Keratinocyte (primary cell): Measurements from ENCODE around the gene RBM10. TPM values are rescaled to one million over a fixed set of nuclear protein-coding genes. Genes with fewer than 3 reads are reported as not detected.

Experiments
- DNase-seq: peaks from one replicate; pipeline ENCODE4 v3.0.0-alpha.2; 2011; ENCODE audit warnings: low read depth, missing footprints, low spot score
- FAIRE-seq: peaks from 2 replicates; lab custom pipeline; 2011; peaks lifted over from hg19 to GRCh38; lab: Jason Lieb, UNC
- H2AFZ ChIP-seq: 2 replicates; pipeline ENCODE4 v1.6.0; 2012; ENCODE audit warnings: low read length, control low read depth, inconsistent platforms; ENCODE audit not compliant: control insufficient read depth
- H3K27ac ChIP-seq: 2 replicates; pipeline ENCODE4 v1.5.1; 2011; ENCODE audit warnings: low read length; ENCODE audit not compliant: control insufficient read depth, insufficient read depth
- H3K27me3 ChIP-seq: 3 replicates; pipeline ENCODE4 v1.6.0; 2011; ENCODE audit warnings: low read length; ENCODE audit not compliant: control insufficient read depth, insufficient read depth; ENCODE audit errors: extremely low read depth
- H3K36me3 ChIP-seq, 2 experiments: 2 replicates in 1 of 2; 3 replicates in 1 of 2; pipeline ENCODE4 v1.5.1; 2011; ENCODE audit warnings: low read length in 2 of 2, mild to moderate bottlenecking in 1 of 2; ENCODE audit not compliant: control insufficient read depth in 2 of 2, insufficient read depth in 2 of 2; ENCODE audit errors: extremely low read depth in 1 of 2
- H3K4me1 ChIP-seq: 3 replicates; pipeline ENCODE4 v1.5.1; 2011; ENCODE audit warnings: low read length; ENCODE audit not compliant: control insufficient read depth, insufficient read depth; ENCODE audit errors: extremely low read depth
- H3K4me2 ChIP-seq: 3 replicates; pipeline ENCODE4 v1.6.0; 2011; ENCODE audit warnings: low read depth, low read length; ENCODE audit not compliant: control insufficient read depth, insufficient read depth; ENCODE audit errors: extremely low read depth
- H3K4me3 ChIP-seq, 3 experiments: fragments of 200-600 bp in 1 of 3; sonication (generic) in 1 of 3; 2 replicates in 2 of 3; 3 replicates in 1 of 3; pipeline ENCODE4 v1.5.1; 2011 to 2016; ENCODE audit warnings: low read length in 3 of 3, mild to moderate bottlenecking in 3 of 3, control low read depth in 2 of 3, inconsistent platforms in 1 of 3, low read depth in 1 of 3, mixed read lengths in 1 of 3, mixed run types in 1 of 3, moderate library complexity in 1 of 3; ENCODE audit not compliant: control insufficient read depth in 2 of 3, insufficient read depth in 2 of 3; ENCODE audit errors: extremely low read depth in 1 of 3
- H3K79me2 ChIP-seq: 2 replicates; pipeline ENCODE4 v1.6.0; 2012; ENCODE audit warnings: low read length; ENCODE audit not compliant: control insufficient read depth, insufficient read depth
- H3K9ac ChIP-seq: 3 replicates; pipeline ENCODE4 v1.6.0; 2011; ENCODE audit warnings: low read length; ENCODE audit not compliant: control insufficient read depth, insufficient read depth; ENCODE audit errors: extremely low read depth
- H3K9me1 ChIP-seq: 3 replicates; pipeline ENCODE4 v1.6.0; 2011; ENCODE audit warnings: low read length; ENCODE audit not compliant: control insufficient read depth, insufficient read depth; ENCODE audit errors: extremely low read depth
- H3K9me3 ChIP-seq: 2 replicates; pipeline ENCODE4 v1.5.1; 2012; ENCODE audit warnings: low read depth, low read length; ENCODE audit not compliant: control insufficient read depth
- H4K20me1 ChIP-seq: 3 replicates; pipeline ENCODE4 v1.6.0; 2011; ENCODE audit warnings: low read length; ENCODE audit not compliant: control insufficient read depth, insufficient read depth; ENCODE audit errors: extremely low read depth
- CTCF ChIP-seq, 3 experiments: IDR thresholded peaks in 1 of 3; conservative IDR thresholded peaks in 1 of 3; optimal IDR thresholded peaks in 1 of 3; 2 replicates in 2 of 3; 3 replicates in 1 of 3; pipeline versions ENCODE3 to v1.5.1; 2011; ENCODE audit warnings: low read length in 3 of 3, mild to moderate bottlenecking in 3 of 3, moderate library complexity in 2 of 3, control low read depth in 1 of 3, inconsistent platforms in 1 of 3; ENCODE audit not compliant: insufficient read depth in 2 of 3; ENCODE audit errors: extremely low read depth in 1 of 3
- EZH2 ChIP-seq: IDR thresholded peaks from one replicate; pipeline ENCODE4 v1.6.1; 2012; ENCODE audit warnings: inconsistent platforms, mild to moderate bottlenecking, low read length, moderate library complexity
- dilution Hi-C: fragments of 300-500 bp; cut with MboI; formaldehyde crosslinking; loops from one replicate; pipeline ENCODE4 v1.7.0; 2020; ENCODE audit warnings: low sequenced_read_pairs; ENCODE audit not compliant: extremely low pct_ligation_motif_present
- polyA plus RNA-seq, 5 experiments: library from polyadenylated mRNA; depleted of rRNA in 3 of 5; stranded (reverse) in 3 of 5; stranded (forward) in 1 of 5; unstranded in 1 of 5; fragments of >200 nt; gene quantifications; 1 replicate in 1 of 5; 2 replicates in 3 of 5; 3 replicates in 1 of 5; pipeline versions ENCODE4 v1.2.1 to v1.2.3, GENCODE V29; 2011 to 2012; ENCODE audit warnings: missing spikeins in 2 of 5, low read depth in 1 of 5, low replicate concordance in 1 of 5

RBM10 gene
- polyA plus RNA-seq, 1 donor (not counting 4 experiments of a cell fraction or from before 2014, with no cell fraction given), result 10.8 TPM

- DNase-seq (no peak), FAIRE-seq (no peak)
- peaks cover 17% of the 10 kb centered on the region for H4K20me1 ChIP-seq
Measured at GRCh38 chrX:47194194-47194787, 49.3 kb downstream of the RBM10 start.

GRCh38 chrX:47196098-47196497 is 51.1 kb downstream of the RBM10 start:
- H3K27me3 ChIP-seq, result no peaks in the 10 kb centered on the region
- H3K4me3 ChIP-seq, result peak overlapping the region in 1 of 3 experiments; percentile 8
- FAIRE-seq (no peak), DNase-seq (no peak)
- TF ChIP-seq EZH2 (no peak), CTCF (optimal IDR thresholded peaks at IDR 0.05 in 1 of 3, IDR thresholded peaks at IDR 0.05 in 1 of 3, conservative IDR thresholded peaks at IDR 0.05 in 1 of 3; ENCODE audit: extremely low read depth in 1 of 3, insufficient read depth in 2 of 3, low read length in 3 of 3) (no peak)
- dilution Hi-C loops, result no loop called here
- peaks cover 28 to 46% of the 10 kb centered on the region in 2 experiments for H3K36me3 ChIP-seq
- peaks cover 68% of the 10 kb centered on the region for H3K79me2 ChIP-seq
- peaks cover 17% of the 10 kb centered on the region for H4K20me1 ChIP-seq
- H3K27ac ChIP-seq, result no peak overlapping the region
- peaks cover 34% of the 10 kb centered on the region for H3K4me1 ChIP-seq
- no peaks in the 10 kb centered on the region for H3K9me3 ChIP-seq
- H3K4me2 ChIP-seq, result peak overlapping the region; percentile 99
- H3K9me1 ChIP-seq, result no peaks in the 10 kb centered on the region
- H3K9ac ChIP-seq, result no peak overlapping the region
- H2AFZ ChIP-seq, result no peak overlapping the region

More at GRCh38 chrX:47194194-47194787, 49.3 kb downstream of the RBM10 start:
- no peaks in the 10 kb centered on the region for H3K9me3 ChIP-seq
- peaks cover 17 to 32% of the 10 kb centered on the region in 2 experiments for H3K36me3 ChIP-seq
- H2AFZ ChIP-seq, result peak overlapping the region; percentile 81
- no peaks in the 10 kb centered on the region for H3K9me1 ChIP-seq
- dilution Hi-C loops, result no loop called here
- H3K4me2 ChIP-seq, result peak overlapping the region; percentile 99
- peaks cover 62% of the 10 kb centered on the region for H3K79me2 ChIP-seq
- H3K9ac ChIP-seq, result peak overlapping the region; percentile 98
- TF ChIP-seq CTCF (optimal IDR thresholded peaks at IDR 0.05 in 1 of 3, IDR thresholded peaks at IDR 0.05 in 1 of 3, conservative IDR thresholded peaks at IDR 0.05 in 1 of 3; ENCODE audit: extremely low read depth in 1 of 3, insufficient read depth in 2 of 3, low read length in 3 of 3) (no peak), EZH2 (no peak)
- H3K4me3 ChIP-seq, result peak overlapping the region; percentile 93 to 99 (median 97)
- peaks cover 38% of the 10 kb centered on the region for H3K4me1 ChIP-seq
- H3K27ac ChIP-seq, result peak overlapping the region; percentile 94
- no peaks in the 10 kb centered on the region for H3K27me3 ChIP-seq
